NCI-H2107 treated with DMSO at 0.1 percent for 48 hours (cell line): Measurements from ENCODE around the gene CHST7.
A peak's percentile ranks its signal among the peaks of the same experiment; 100 is the strongest.

ENCODE experiments used
- DNase-seq: peaks from one replicate; lab custom pipeline; 2025; ENCODE audit not compliant: unreplicated experiment; lab: John Stamatoyannopoulos, UW

The CHST7 gene

DNA sequence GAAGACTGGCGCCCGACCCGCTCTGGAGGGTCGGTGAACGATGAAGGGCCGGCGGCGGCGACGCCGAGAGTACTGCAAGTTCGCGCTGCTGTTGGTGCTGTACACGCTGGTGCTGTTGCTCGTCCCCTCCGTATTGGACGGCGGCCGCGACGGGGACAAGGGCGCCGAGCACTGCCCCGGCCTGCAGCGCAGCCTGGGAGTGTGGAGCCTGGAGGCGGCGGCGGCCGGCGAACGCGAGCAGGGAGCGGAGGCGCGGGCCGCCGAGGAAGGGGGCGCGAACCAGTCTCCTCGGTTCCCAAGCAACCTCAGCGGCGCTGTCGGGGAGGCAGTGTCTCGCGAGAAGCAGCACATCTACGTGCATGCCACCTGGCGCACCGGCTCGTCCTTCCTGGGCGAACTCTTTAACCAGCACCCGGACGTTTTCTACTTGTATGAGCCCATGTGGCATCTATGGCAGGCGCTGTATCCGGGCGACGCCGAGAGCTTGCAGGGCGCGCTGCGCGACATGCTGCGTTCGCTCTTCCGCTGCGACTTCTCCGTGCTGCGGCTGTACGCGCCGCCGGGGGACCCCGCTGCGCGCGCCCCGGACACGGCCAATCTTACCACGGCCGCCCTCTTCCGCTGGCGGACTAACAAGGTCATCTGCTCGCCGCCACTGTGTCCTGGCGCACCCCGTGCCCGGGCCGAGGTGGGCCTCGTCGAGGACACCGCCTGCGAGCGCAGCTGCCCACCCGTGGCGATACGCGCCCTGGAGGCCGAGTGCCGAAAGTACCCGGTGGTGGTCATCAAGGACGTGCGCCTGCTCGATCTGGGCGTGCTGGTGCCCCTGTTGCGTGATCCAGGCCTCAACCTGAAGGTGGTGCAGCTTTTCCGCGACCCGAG, 568 bp downstream of the CHST7 start:
- DNase-seq: peak; percentile 36

DNA sequence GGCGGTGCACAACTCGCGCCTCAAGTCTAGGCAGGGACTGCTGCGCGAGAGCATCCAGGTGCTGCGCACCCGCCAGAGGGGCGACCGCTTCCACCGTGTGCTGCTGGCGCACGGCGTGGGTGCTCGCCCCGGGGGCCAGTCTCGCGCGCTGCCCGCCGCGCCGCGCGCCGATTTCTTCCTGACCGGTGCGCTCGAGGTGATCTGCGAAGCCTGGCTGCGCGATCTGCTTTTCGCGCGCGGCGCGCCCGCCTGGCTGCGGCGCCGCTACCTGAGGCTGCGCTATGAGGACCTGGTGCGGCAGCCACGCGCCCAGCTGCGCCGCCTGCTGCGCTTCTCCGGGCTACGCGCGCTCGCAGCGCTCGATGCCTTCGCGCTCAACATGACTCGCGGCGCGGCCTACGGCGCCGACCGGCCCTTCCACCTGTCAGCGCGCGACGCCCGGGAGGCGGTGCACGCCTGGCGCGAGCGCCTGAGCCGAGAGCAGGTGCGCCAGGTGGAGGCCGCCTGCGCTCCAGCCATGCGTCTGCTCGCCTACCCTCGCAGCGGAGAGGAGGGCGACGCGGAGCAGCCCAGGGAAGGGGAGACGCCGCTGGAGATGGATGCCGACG, 1.3 kb downstream of the CHST7 start:
- DNase-seq: peak; percentile 30

GRCh38 chrX:46575586-46575985, 2.0 kb downstream of the CHST7 start:
- DNase-seq: peak; percentile 32

DNA sequence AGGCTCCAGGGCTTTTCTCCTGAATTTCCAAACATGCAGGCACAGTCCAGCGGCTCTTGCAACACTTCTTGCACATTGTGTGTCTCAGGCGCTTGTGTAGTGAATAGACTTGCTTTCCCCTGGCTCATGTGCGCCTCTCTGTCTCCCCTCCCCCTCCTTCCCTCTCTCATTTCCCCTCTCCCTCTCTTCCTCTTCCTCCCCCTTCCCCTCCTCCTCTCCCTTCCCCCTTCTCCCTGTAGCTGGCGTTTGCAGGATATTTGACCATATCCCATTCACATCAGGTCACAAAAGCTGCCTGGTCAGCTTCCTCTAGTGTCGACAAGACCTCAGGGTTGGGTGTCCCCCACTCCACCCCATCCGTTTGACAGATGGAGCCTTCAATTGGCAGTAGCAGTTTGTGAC, 2.4 kb downstream of the CHST7 start:
- DNase-seq: no peak

DNA sequence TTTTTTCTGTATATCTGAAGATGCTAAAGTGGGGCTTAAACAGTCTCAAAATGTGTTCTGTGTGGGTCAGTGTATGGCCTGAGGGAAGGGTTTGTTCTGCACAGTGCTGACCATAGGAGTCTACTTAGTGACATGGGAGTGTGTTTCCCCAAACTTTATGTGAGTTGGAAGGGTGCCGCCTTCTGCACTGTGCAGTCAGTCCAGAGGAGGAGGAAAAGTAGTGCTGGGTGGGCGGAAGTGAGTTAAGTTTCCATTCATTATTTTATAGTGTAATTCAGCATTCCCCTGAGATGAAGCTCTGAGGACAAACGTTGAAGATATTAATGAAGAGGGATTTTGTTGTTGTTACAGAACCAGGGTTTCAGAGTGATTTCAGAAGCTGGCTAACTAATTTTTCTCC, 2.9 kb downstream of the CHST7 start:
- DNase-seq: no peak

DNA sequence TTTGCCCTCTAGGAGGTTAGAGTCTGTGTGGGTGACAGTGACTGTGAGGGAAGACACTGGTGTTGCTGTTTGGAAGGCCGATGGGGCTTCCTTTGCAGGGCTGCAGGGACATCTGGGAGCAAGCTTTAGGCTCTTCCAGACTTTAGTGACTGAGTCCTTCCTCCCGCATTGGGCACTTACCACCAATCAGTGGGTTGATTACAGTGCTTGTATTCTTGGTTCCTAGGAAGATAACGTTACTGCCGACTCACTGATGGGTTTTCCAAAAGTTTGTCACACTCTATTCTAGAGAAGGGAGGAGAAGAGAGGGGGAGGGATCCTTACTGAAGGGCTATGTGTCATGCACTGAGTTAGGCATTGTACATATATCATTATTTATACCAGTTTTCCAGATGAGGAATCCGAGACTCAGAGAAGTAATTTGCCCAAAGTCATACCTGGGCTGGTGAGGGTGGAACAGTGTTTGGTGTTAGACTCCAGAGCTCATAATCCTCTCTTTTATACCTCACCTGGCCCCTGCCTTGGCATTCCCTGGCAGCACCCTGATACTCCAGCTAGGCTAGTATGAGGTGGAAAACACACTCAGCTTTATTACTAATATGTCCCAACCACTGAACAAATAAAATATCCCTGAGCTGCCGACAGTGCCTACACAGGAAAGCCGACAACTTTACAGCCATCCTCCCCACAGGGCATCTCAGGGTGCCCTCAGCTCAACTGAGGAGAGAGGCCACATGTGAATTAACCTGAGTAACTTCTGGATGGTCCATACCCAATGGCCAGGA, 3.8 kb downstream of the CHST7 start:
- no peak for DNase-seq

DNA sequence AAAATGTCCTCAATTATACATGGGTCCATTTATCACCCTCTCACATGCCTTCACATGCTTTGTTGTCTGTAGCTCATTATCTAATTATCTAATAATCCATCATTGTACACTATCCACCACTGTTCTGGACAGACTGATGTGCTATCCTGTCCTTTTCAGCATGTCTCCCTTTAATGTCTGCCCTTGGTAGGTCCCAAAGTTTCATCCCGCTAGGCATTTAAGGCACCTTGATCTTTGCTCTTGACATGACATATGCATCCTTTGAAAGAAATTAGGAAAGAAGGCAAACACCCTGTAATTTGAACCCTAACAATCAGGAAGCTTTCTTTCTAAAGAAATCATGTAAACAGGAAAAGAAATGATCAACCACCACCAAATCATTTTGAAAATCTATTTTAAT, 5.7 kb downstream of the CHST7 start:
- no peak for DNase-seq

DNA sequence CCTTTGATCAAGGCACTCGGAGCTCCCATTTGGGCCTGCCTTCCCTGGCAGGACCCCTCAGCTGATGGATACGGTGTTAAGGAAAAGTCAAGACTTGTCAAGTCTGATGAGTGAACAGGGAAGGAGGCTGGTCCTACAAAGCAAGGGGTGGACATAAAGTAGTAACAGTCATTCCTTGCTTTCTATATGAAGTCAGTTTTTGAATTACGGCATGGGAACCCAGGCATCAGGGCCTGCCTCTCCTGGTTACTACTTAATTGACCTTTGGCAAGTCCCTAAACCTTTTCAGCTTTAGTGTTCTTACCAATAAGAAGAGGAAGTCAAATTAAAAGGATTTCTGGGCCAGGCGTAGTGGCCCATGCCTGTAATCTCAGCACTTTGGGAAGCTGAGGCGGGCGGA, 7.0 kb downstream of the CHST7 start:
- no peak for DNase-seq

GRCh38 chrX:46582325-46582724, 8.8 kb downstream of the CHST7 start:
- DNase-seq: no peak

- no peak for DNase-seq
Measured at GRCh38 chrX:46582966-46583365, 9.4 kb downstream of the CHST7 start.

DNA sequence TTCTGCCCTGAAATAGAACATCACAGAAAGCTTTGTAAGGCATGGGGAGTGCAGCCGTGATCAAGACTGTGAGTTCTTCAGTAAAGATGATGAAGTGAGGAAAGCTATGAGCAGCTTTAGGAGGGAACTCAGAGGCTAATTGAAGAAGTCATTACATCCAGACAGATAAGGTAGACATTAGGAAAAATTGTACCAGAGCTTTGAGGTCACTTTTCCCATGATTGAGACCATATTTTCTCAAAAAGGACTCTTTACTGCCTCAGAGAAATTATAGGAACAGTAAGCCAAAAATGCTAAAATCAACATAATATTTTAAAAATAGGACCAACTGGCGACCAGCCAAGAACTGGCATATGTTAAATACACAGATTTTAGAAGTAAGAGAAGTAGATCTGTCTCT, 11.2 kb downstream of the CHST7 start:
- no peak for DNase-seq

DNA sequence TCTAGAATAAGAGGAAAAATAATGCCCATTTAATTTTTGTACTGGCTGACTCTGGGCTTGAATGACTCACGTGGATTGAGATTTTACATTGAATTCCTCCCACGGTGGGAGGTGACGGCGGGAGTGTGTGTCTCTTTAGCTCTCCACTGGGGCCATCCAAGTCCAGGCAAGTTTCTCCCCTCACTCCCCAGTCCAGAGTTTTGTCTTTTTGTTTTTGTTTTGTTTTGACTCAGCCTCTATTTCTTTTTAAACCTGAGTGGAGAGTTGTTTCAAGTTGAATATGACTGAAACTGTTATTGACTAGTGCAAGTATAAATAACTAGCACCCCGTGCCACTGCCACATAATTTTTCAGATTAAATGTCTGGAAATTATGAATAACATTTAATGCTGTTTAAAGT, 13.6 kb downstream of the CHST7 start:
- DNase-seq: no peak

- no peak for DNase-seq
Measured at GRCh38 chrX:46587753-46588171, 14.2 kb downstream of the CHST7 start.

GRCh38 chrX:46588263-46588662, 14.7 kb downstream of the CHST7 start:
- DNase-seq: no peak

DNA sequence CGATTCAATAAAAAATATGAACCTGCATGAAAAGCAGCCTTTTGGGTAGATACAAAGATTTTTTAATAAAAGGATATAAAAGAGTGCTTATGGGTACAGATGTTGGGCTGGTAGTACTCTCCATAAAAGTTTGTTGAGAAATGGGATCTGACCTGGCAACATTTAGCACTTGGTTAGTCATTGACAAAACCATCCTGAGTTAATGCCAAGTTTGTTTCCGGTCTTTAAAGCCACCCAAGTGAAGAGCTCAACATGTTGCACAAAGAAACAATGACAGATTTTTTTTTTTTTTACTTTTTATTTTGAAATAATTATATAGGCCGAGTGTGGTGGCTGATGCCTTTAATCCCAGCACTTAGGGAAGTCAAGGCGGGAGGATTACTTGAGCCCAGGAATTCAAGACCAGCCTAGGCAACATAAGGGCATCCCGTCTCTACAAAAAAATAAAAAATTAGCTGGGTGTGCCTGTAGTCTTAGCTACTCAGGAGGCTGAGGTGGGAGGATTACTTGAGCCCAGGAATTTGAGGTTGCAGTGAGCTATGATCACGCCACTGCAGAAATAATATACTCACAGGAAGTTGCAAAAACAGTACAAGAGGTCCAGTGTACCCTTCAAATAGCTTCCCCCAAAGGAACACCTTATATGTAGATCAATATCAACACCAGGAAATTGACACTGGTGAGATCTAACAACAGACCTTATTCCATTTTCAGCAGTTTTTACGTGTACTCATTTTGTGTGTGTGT, 16.6 kb downstream of the CHST7 start:
- DNase-seq: no peak

DNA sequence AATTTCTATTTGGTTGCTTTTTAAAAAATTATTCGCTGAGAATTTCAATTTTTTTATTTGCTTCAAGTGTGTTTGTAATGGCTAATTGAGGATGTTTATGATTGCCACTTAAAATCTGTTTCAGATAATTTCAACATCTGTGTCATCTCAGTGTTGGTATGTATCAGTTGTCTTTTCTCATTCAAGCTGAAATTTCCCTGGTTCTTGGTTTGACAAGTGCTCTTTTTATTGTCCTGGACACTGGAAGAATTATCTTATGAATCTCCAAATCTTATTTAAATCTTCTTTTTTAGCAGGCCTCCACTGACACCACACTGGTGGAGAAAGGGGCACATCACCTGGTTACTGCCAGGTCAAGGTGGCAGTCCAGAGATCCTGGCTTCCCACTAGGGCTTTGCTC, 21.5 kb downstream of the CHST7 start:
- no peak for DNase-seq

- DNase-seq: no peak
Measured at GRCh38 chrX:46597208-46597607, 23.6 kb downstream of the CHST7 start.

GRCh38 chrX:46597771-46598170, 24.2 kb downstream of the CHST7 start:
- DNase-seq: no peak

- DNase-seq: no peak
Measured at GRCh38 chrX:46599051-46599560, 25.5 kb downstream of the CHST7 start.

DNA sequence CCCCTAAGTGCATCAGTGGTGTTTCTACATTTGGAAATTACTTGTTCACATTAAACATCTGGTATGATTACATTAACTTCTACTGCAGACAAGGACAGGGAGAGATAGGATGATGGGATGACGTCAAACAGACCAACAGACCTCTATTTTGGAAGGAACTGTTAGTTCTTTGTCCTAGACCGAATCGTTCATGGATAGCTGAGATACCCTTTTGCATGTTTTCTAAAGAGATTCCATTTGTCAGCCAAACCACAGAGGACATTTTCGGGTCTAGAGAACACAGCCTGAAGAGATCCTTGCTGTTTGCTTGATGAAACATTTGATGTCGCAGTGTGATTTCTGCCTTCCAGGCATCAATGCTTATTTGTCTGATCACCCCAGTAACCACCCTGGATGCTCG, 27.7 kb downstream of the CHST7 start:
- no peak for DNase-seq
